Renal pelvis (tissue), 12 donors: ENCODE measurements around the gene ARHGAP44. TPM values are rescaled to one million over a fixed set of nuclear protein-coding genes. Genes with fewer than 3 reads are reported as not detected.

Experiments used
- DNase-seq: peaks from one replicate; pipeline ENCODE4 v3.0.0-alpha.2; 2013
- long read RNA-seq, 16 experiments: transcript quantifications; one replicate each; lab custom pipeline, GENCODE V29; 2026
- polyA plus RNA-seq, 3 donors: library from polyadenylated mRNA; unstranded; fragments of 120-200 nt; gene quantifications; one replicate each; pipeline ENCODE4 v1.2.1, GENCODE V29; 2013; ENCODE audit not compliant: insufficient read length in 3 of 3

ARHGAP44 gene, protein sequence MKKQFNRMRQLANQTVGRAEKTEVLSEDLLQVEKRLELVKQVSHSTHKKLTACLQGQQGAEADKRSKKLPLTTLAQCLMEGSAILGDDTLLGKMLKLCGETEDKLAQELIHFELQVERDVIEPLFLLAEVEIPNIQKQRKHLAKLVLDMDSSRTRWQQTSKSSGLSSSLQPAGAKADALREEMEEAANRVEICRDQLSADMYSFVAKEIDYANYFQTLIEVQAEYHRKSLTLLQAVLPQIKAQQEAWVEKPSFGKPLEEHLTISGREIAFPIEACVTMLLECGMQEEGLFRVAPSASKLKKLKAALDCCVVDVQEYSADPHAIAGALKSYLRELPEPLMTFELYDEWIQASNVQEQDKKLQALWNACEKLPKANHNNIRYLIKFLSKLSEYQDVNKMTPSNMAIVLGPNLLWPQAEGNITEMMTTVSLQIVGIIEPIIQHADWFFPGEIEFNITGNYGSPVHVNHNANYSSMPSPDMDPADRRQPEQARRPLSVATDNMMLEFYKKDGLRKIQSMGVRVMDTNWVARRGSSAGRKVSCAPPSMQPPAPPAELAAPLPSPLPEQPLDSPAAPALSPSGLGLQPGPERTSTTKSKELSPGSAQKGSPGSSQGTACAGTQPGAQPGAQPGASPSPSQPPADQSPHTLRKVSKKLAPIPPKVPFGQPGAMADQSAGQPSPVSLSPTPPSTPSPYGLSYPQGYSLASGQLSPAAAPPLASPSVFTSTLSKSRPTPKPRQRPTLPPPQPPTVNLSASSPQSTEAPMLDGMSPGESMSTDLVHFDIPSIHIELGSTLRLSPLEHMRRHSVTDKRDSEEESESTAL
- polyA plus RNA-seq, result 1 to 10 TPM; 6.6 to 9.7 (median 9.0) TPM
- long read RNA-seq, donor 1, full-length matches to known transcripts, result 3 of 3 reads
- long read RNA-seq, donor 1, partial matches to known transcripts, result 0 of 3 reads
- long read RNA-seq, donor 1, other reads (novel, unspliced or antisense), result 0 of 3 reads
- long read RNA-seq, donor 2, full-length matches to known transcripts, result 4 of 4 reads
- long read RNA-seq, donor 2, partial matches to known transcripts, result 0 of 4 reads
- long read RNA-seq, donor 2, other reads (novel, unspliced or antisense), result 0 of 4 reads
- long read RNA-seq, donor 3, full-length matches to known transcripts, result 3 of 3 reads
- long read RNA-seq, donor 3, partial matches to known transcripts, result 0 of 3 reads
- long read RNA-seq, donor 3, other reads (novel, unspliced or antisense), result 0 of 3 reads
- long read RNA-seq, donor 4, full-length matches to known transcripts, result 5 of 50 reads
- long read RNA-seq, donor 4, partial matches to known transcripts, result 34 of 50 reads
- long read RNA-seq, donor 4, other reads (novel, unspliced or antisense), result 11 of 50 reads
- long read RNA-seq, donor 5, full-length matches to known transcripts, result 1 of 1 reads
- long read RNA-seq, donor 5, partial matches to known transcripts, result 0 of 1 reads
- long read RNA-seq, donor 5, other reads (novel, unspliced or antisense), result 0 of 1 reads
- long read RNA-seq, donor 6, full-length matches to known transcripts, result 2 of 2 reads
- long read RNA-seq, donor 6, partial matches to known transcripts, result 0 of 2 reads
- long read RNA-seq, donor 6, other reads (novel, unspliced or antisense), result 0 of 2 reads
- long read RNA-seq, donor 7, full-length matches to known transcripts, result 4 of 4 reads
- long read RNA-seq, donor 7, partial matches to known transcripts, result 0 of 4 reads
- long read RNA-seq, donor 7, other reads (novel, unspliced or antisense), result 0 of 4 reads
- long read RNA-seq, donor 8, full-length matches to known transcripts, result 1 of 1 reads
- long read RNA-seq, donor 8, partial matches to known transcripts, result 0 of 1 reads
- long read RNA-seq, donor 8, other reads (novel, unspliced or antisense), result 0 of 1 reads
- long read RNA-seq, donor 9, result 0 reads
- long read RNA-seq, donor 10, full-length matches to known transcripts, result 8 of 8 reads
- long read RNA-seq, donor 10, partial matches to known transcripts, result 0 of 8 reads
- long read RNA-seq, donor 10, other reads (novel, unspliced or antisense), result 0 of 8 reads
- long read RNA-seq, donor 11, result 0 reads
- long read RNA-seq, donor 12, full-length matches to known transcripts, result 9 of 9 reads
- long read RNA-seq, donor 12, partial matches to known transcripts, result 0 of 9 reads
- long read RNA-seq, donor 12, other reads (novel, unspliced or antisense), result 0 of 9 reads
- long read RNA-seq, donor 13, full-length matches to known transcripts, result 3 of 3 reads
- long read RNA-seq, donor 13, partial matches to known transcripts, result 0 of 3 reads
- long read RNA-seq, donor 13, other reads (novel, unspliced or antisense), result 0 of 3 reads
- long read RNA-seq, donor 14, result 0 reads
- long read RNA-seq, donor 15, result 0 reads
- long read RNA-seq, donor 16, partial matches to known transcripts, result 17 of 17 reads
- long read RNA-seq, donor 16, other reads (novel, unspliced or antisense), result 0 of 17 reads

DNA sequence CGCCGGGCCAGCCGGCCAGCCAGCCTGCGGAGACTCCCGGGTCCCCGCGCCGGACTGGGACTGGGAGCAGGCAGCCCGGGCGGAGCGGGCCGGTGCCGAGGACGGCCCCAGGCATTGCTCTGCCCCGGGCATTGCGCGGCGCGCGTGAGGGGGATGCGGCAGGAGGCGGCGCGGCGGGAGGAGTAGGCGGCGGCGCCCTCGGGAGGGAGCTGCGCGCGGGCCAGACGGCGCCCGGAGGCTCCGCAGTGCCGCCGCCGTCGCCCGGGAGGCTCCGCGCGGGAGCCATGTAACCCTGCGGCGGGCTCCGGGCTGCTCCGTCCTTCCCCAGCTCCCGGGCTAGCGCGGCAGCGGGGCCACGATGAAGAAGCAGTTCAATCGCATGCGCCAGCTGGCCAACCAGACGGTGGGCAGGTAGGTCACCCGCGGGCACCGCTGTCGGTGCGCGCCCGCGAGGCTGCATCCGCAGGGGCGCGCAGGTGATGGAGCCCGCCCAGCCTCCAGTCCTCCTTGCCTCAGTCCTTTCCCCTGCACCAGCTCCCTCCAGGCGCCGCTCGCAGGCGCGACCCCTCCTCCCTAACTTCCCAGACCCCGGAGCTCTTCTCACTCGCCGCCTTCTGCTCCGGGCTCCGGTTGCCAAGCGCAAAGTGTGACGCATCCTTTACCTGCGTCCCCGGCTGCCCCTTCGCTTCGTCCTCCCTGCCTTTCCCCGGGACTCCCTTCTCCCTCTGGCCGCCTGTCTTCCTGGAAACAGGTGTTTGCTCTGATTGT, at the start of gene ARHGAP44:
Gene ARHGAP44, plus strand, starts transcription at position 18 of the 768 bp plus-strand sequence. Its CDS starts 341 bp downstream, at position 359.
- peak; percentile 68 for DNase-seq

DNA sequence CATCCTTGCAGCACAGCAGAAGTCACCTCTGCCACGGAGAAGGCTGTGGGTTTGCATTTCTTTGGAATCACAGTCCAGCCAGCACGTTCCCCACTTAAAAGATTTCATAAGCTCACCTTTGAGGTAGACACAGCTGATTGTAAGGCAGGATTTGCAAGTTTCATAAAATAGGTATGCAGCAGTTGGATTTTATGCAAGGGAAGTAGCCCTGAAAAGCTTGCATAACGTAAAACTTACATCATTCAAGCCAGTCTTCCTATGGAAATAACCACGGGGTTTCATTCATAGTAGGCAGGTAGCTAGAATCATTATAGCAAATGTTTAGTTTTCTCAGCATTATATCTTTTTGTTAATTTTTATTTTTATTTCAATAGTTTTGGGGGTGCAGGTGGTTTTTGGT, 49.8 kb upstream of the ARHGAP44 start:
- DNase-seq, result no peak

DNA sequence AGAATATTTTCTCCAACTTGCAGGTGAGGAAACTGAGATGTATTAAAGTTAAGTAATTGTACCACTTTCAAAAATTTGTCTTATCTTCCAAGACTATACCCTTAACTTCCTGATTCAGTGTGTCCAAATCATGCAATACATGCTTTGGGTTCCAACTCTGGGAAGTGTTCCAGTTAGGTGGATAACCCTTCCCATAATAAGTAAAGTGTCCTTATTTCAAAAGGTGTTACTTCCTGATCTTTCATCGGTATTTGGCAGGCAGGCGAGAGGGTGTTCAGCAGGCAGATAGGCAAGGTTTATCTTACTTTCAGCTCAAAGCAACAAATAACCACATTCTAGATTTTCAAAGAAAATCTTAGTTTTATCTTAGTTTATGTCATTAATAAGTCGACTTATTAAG, 46.3 kb upstream of the ARHGAP44 start:
- no peak for DNase-seq

DNA sequence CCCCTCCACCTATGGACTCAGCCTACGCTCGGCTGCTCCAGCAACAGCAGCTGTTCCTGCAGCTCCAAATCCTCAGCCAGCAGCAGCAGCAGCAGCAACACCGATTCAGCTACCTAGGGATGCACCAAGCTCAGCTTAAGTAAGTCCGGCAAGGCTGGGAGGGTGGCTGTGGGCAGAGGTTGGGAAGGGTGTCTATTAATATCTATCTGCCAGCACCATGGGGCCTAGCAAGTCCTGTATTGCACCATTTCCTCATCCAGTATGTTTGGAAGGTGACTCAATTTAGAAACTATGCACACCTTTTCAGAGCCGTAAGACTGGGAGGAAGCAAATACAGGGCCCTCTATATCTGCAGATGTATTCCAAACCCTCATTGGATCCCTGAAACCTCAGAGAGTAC, 45.0 kb upstream of the ARHGAP44 start:
- DNase-seq, result no peak

DNA sequence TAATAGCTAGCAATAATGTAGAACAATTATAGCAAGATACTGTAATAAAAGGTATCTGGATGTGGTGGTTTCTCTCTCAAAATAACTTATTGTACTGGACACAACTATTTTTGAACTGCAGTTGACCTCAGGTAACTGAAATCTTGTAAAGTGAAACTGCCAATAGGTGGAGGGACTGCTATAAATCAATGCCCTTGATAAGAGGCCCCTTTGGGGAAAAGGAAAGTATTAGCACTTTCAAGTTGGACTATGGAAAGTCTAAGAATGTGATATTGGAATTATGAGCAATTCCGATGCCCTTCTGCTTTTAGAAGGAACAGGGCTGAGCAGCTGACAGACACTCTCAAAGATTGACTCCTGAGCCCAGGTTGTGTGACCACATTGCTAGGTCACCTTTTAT, 44.5 kb upstream of the ARHGAP44 start:
- no peak for DNase-seq

DNA sequence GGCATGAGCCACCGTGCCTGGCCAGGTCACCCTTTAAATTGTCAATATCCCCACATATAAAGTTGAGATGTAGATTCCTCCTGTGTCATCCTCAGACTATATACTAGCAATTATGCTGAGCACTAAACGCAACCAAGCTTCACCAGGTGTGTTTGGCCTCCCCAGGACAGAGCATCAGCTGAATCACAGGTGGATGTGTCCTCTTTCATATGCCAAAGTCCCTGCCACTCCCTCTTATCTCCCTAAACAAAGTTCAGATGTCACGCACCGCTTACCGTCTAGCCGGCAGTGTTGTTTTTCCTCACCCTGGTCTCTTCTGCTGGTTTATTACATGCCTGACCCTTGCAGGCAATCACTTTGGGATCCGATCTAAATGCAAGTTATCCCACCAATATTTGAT, 43.8 kb upstream of the ARHGAP44 start:
- DNase-seq, result no peak

DNA sequence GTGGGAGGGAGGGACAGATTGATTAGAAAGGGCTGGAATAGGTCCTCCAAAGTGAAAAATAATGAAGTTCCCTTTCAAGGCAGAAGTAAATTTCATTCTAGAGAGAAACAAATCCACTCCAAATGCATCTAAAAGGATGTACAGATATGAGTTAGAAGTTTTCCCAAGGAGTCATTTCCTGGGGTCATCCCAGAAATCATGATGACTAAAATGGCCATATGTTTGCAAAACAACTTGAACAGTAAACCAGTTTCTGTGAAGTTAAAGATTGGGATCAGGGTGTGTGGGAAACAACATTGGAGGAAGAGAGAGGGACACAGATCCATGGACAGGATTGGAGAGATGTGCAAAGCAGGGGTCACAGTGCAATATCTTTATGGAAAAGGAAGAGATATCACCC, 32.5 kb upstream of the ARHGAP44 start:
- DNase-seq, result no peak

DNA sequence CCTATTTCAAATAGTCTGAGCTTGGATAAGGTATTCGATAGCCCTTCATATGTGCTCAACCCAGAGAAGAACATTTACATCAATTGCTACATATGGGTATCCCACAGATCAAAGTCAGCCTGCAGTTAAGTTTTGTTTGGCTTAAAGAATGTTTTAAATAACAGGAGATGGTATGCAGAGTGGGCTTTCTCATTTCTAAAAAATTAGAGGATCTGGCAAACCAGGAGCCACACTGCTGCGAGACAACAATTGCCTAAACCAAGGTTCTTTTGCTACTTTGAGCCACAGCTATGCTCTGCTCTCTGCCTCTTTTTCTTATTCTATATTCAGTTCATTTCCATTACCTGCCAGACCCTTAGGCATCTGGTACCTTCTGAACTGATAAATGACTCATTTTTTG, 30.2 kb upstream of the ARHGAP44 start:
- no peak for DNase-seq

DNA sequence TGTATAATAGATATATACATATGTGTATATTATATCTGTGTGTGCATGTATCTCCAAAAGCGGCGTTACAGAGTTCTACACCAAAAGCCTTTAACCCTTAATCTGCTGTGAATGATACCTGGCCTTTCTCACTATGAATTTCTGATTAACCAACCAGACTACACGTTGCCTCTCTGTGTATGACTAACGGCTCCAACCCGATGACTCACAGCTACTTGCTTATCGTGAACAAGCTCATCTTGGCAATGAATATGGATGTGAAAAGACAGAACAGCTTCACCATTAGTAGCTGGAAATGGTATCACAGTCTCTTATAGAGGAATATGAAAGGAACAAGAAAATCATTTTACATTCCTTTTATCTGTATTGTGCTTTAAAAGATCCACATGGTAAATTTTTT, 23.8 kb upstream of the ARHGAP44 start:
- DNase-seq, result no peak

DNA sequence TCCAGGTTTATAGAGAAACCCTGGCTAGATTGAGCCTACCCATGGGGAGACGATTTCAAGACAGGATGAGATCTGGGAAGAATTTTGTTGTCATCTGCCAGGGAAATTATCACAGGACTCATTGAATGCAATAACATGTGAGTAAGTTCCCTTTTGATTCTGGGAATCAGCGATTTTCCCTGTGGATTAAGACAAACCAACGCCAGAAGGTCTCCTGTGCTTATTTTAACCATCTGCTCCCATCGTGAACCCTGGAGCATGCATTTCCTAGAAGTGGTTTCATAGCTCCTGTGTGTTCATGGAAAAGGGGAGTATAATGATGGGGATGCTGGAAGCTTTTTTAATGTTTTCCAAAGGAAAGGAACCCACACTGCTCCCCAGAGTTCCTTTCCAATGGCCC, 21.0 kb upstream of the ARHGAP44 start:
- DNase-seq, result no peak

DNA sequence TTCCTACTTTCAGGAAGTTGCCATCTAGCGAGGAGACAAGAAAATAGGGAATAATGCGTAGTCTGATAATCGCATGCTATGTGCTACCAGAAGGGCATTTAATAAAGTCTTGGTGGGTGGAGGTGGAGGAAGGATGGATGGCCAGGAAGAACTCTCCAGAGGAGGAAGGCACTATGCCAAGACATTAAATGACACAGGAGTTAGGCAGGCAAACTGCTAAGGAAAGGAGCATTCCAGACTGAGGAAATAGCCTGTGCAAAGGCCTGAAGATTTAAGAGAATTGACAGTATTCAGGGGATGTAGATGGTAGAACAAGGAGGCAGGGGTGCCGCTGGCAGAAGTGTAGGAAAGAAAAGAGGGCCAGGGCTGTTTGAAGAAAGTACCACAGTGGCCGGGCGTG, 19.3 kb upstream of the ARHGAP44 start:
- DNase-seq, result no peak

DNA sequence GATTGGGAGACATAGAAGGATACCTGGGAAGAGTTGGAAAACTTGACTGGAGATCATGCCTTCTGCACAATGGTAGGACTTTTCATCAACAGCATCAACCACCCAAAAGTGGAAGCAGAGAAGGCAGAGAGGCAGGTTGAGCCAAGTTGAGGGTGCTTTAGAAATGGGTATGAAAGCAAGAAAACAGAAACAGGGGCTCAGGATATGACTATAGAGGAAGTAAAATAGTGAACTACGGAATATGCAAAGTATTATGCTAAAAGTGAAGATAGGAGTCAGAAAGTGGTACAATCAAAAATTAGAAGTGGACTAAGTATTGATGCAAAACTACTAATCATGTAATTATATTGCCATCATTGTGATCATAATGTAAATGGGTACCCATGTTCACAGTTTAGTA, 16.1 kb upstream of the ARHGAP44 start:
- no peak for DNase-seq

DNA sequence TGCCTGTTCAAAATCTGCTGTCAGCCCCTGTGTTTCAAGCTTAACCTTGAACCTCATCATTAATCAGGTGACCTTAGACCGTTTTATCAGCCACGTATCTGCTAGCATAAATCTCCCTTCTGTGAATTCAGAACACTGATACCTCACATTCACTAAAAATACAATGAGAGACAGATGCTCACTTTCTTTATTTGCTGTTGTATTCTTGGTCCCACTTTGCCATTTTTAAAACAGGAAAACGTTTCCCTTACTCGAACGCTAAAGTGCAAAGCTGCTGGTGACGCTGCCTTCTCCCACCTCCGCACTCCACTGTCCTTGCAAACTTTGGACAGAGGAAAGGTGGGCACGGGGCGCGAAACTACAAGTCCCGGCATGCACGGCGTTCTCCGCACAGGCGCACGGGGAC, 220 bp upstream of the ARHGAP44 start:
- no peak for DNase-seq

DNA sequence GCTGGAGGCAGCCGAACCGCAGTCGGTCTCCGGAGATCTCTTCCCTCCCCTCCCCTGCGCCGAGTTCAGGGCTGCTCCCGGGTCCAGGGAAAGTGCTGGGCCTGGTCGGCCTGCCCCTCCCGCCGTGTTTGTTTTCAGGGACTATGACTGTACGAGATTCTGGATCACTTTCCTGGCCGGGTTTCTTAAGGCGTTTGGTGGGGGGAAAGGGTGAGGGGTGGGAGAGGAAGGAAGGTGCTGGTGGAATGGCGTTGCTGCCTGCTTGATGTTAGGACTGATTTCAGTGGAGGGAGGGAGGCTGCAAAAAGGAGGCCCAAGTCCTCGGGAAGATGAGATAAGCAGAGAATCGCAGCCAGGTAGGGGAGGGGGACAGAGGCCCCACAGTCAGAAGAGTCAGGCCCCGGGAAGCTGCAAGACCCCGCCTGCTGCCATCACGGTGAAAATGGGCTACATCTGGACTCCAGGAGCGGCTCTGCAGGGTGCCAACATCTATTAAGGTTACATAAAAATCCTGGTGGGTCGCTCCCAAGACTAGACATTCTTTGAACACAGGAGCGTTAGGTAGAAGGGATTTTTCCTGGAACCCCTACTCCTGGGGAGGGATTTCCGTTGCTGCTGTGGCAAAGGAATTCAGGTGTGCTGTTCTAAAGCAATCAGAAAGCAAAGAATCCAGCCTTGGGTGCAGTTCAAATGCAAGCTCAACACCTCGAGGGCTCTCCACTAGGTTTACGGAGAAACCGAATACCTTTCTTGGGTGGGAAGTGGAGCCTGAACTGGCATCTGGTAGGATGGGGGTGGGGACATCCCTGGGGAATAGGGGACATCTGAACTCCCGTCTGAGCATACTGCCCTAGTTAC, 1.2 kb downstream of the ARHGAP44 start:
- peak; percentile 11 for DNase-seq

DNA sequence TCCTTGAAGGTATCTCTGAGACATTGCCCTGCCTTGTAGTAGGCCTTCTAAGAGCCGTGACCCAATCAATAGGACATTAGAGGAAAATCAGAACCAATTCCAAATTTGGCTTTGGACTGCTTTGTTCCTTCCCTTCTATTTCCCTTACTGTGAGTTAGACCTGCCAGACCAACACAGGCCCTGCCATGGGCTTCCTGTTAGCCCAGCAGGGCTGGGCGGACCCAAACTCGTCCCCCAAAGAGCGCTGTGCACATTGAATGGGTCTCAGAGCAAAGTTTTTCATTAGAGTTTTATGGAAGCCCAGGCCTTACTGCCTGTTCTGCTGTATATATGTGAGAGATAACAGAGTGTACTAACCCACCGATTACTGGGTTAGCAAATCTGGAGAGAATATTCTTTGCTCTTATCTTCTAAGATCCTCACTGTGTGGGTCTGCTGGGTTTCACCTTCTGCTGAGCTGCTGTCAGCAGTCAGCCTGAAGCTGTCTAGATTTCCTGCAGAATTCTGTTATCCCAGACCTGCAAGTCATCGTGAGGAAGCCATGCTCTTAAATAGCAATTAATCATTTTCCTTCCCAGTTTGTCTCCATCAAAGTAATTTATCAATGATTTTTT, 5.7 kb downstream of the ARHGAP44 start:
- DNase-seq, result no peak

DNA sequence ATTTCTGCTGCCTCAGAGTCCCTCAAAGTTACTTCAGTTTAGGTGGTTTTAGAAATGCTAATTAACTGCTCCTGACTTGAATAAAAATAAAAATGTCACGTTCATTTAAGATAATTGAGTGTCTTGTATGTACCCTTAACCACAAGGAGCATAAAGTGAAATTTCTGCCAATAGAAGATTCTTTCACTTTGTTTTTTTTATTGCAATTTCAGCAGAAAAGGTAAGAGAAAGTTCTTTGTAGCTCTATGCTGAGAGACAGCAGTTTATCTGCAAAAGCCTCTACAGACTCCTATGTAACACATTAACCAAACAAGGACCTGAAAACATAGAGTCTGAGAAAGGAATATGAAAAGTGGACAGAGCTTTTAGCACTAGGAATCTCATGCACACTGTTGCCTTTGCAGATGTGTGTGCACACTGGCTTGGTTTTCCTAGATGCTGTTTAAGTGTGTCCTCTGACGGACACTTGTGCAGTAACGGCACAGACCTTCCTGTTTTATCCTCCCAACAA, 11.6 kb downstream of the ARHGAP44 start:
- no peak for DNase-seq

DNA sequence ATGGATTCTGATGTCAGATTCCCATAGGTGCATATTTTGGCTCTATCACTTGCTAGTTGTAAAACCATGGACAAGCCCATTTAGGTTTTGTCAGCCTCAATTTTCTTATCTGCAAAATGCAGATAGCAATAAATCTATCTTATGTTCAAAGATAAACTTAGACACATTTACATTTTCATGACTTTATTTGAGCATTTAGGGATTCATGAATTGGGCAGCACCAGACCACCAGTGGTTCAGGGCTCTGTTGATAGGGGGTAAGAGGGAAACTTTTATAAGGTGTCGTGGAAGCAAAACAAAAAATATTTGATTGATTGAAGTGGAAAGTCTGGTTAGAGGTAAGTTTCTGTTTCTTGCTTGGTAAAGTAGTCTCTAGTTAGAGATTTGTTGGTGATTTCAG, 17.3 kb downstream of the ARHGAP44 start:
- DNase-seq, result no peak
